Small intestine (tissue), 7 donors: Measurements from ENCODE around the gene MSRB1. TPM values are rescaled to one million over a fixed set of nuclear protein-coding genes. Genes with fewer than 3 reads are reported as not detected.

Source experiments
- DNase-seq, 2 donors: peaks; one replicate each; pipeline versions ENCODE4 v3.0.0 to v3.0.0-alpha.2; 2013
- FAIRE-seq: peaks from 2 replicates; lab custom pipeline; 2012; peaks lifted over from hg19 to GRCh38; lab: Jason Lieb, UNC
- H3K27ac ChIP-seq, 3 donors: one replicate each; pipeline ENCODE4 v1.5.1; 2013; ENCODE audit warnings: low read length in 2 of 3, mild to moderate bottlenecking in 2 of 3, control low read depth in 1 of 3, inconsistent platforms in 1 of 3, low read depth in 1 of 3, moderate library complexity in 1 of 3
- H3K27me3 ChIP-seq, 3 donors: one replicate each; pipeline ENCODE4 v1.6.1; 2013; ENCODE audit warnings: low read length in 3 of 3, inconsistent platforms in 1 of 3; ENCODE audit not compliant: control insufficient read depth in 3 of 3, insufficient read depth in 3 of 3
- H3K36me3 ChIP-seq, 3 donors: one replicate each; pipeline ENCODE4 v1.6.1; 2013; ENCODE audit warnings: low read length in 3 of 3, inconsistent platforms in 1 of 3, low read depth in 1 of 3, mild to moderate bottlenecking in 1 of 3, moderate library complexity in 1 of 3; ENCODE audit not compliant: control insufficient read depth in 3 of 3, insufficient read depth in 2 of 3
- H3K4me1 ChIP-seq, 3 donors: one replicate each; pipeline ENCODE4 v1.6.1; 2013; ENCODE audit warnings: low read length in 2 of 3, inconsistent platforms in 1 of 3, low read depth in 1 of 3, mild to moderate bottlenecking in 1 of 3, moderate library complexity in 1 of 3; ENCODE audit not compliant: control insufficient read depth in 3 of 3, insufficient read depth in 2 of 3
- H3K4me3 ChIP-seq, 3 donors: one replicate each; pipeline ENCODE4 v1.5.1; 2013; ENCODE audit warnings: low read length in 3 of 3, control low read depth in 1 of 3, inconsistent platforms in 1 of 3, low read depth in 1 of 3, mild to moderate bottlenecking in 1 of 3, moderate library complexity in 1 of 3
- H3K9me3 ChIP-seq, 2 donors: one replicate each; pipeline ENCODE4 v1.6.1; 2013; ENCODE audit warnings: low read depth in 1 of 2, low read length in 1 of 2; ENCODE audit not compliant: control insufficient read depth in 2 of 2, insufficient read depth in 1 of 2
- WGBS, 3 donors: extraction: QIAGEN DNeasy Blood & Tissue Kit; methylation state at CpG; one replicate each; pipeline ENCODE4 v1.1.7; 2013; 5-methylcytosine and 5-hydroxymethylcytosine counted together
- polyA plus RNA-seq, 4 donors: library from polyadenylated mRNA; stranded (reverse) in 3 of 4; unstranded in 1 of 4; fragments of 200-250 nt in 3 of 4; fragments of 120-200 nt in 1 of 4; gene quantifications; one replicate each; pipeline versions ENCODE4 v1.2.1 to v1.2.3, GENCODE V29; 2013
- donor health status: healthy with polysubstance abuse.
- donor health status: control.
- donor health status: control.
- donor health status: Bipolar disorder and iron deficiency.
- donor health status: healthy.

Gene MSRB1
- polyA plus RNA-seq, 4 donors, result 50.6 to 105 (median 62.0) TPM

DNA sequence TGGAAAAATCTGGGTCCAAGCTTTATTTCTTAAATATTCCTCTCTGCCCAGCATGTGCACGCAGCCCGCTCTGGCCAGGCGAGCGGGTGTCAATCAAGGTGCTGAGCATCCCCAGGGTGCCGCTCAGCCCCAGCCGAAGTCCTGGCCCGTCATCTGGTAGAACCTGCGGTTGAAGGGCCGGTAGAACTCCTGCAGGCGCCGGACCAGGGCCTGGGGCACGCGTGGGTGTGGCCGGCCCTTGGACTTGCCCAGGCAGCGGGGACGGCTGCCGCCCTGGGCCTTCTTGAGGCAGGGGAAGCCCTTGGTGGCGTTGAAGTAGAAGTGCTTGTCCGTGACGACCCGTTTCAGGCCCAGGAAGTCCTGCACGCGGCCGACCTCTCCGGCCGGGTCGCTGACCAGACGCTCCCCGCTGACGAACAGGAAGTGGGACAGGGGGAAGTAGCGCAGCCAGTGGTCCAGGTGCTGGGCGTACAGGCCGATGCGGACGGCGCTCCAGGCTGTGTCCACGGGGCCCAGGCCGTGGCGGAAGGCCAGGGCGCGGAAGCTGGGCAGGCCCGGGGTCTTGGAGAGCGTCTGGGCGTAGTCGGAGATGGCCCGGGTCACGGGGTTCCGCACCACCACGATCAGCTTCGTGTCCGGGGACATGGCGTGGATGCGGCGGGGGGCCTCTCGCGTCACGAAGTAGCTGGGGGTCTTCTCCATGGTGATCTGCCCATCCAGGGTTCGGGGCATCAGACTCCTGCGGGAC, 31.4 kb downstream of the MSRB1 start:
- Histone ChIP-seq H3K4me3 (no peak overlapping the region), H3K36me3 (no peaks in the 10 kb centered on the region), H3K9me3 (no peaks in the 10 kb centered on the region), H3K4me1 (peaks cover 1 to 26% (median 3%) of the 10 kb centered on the region in 3 donors), H3K27ac (no peak overlapping the region), H3K27me3 (peaks cover 0 to 22% (median 5%) of the 10 kb centered on the region in 3 donors)
- no peak for DNase-seq
- FAIRE-seq, result no peak
- 73 to 86% (median 78%) methylated on average over 45 to 59 of the region's 59 CpGs for WGBS, 3 donors

DNA sequence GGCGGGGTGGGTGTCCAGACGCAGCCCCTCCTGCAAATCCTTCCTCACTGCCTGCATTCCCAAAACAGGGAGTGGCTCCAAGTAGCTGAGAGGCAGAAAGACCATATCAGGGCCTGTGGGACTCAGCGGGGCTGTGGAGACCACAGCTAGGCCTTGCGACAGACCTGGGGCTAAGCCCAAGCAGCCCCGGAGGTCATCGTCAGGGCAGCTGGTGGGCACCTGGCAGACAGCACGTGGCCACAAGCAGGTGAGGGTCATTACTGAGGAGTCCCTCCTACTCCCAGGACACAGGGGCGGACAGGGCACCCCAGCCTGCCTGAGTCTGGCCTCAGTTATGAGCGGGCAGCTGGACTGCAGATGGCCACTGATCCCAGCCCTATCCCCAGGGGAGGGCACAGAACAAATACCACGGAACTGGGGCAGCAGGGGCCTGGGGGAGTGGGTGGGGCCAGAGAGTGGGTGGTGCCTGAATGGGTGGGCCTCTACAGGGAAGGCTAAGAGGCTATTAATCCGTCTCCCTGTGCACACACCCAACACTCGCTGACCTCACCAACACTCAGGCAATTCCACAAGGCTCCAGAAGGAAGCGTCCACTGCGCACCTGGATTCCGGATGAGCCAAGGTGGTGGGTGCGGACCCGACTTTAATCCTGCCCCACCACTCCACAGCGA, 33.3 kb downstream of the MSRB1 start:
- WGBS, 3 donors, result 61 to 69% (median 66%) methylated on average over 18 of the region's 18 CpGs
- DNase-seq, result peak; percentile 60 to 62

DNA sequence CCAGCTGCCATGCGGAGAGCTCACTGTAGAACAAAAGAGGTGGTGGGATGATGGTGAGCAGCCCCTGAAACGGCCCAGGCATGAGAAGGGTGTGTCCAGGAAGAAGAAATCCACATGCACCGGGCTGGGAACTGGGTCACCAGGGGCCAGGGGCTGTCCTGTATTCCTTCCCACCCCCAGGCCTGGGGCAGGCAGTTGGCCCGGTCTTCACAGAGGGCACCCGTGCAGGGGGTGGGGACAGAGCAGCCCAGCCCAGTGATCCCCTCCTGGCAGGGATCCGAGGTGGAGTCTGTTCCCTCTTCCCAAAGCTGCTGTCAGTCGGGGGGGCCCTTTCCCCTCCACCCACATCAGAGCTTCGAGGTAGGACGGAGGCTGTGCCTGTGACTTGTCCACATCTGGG, 34.0 kb downstream of the MSRB1 start:
- DNase-seq (no peak), FAIRE-seq (no peak)
- Histone ChIP-seq H3K27me3 (no peaks in the 10 kb centered on the region), H3K36me3 (no peaks in the 10 kb centered on the region), H3K9me3 (no peaks in the 10 kb centered on the region), H3K27ac (no peak overlapping the region), H3K4me1 (peaks cover 1 to 26% (median 3%) of the 10 kb centered on the region in 3 donors), H3K4me3 (no peak overlapping the region)
- WGBS, 3 donors, result 64 to 66% (median 66%) methylated on average over 9 of the region's 9 CpGs

More for the DNA sequence above, 33.3 kb downstream of the MSRB1 start:
- Histone ChIP-seq H3K27ac (peak overlapping the region in 1 of 3 donors; percentile 28), H3K36me3 (no peaks in the 10 kb centered on the region), H3K27me3 (peaks cover 0 to 5% (median 0%) of the 10 kb centered on the region in 3 donors), H3K4me1 (peaks cover 1 to 26% (median 3%) of the 10 kb centered on the region in 3 donors), H3K4me3 (no peak overlapping the region), H3K9me3 (no peaks in the 10 kb centered on the region)
- no peak for FAIRE-seq

DNA sequence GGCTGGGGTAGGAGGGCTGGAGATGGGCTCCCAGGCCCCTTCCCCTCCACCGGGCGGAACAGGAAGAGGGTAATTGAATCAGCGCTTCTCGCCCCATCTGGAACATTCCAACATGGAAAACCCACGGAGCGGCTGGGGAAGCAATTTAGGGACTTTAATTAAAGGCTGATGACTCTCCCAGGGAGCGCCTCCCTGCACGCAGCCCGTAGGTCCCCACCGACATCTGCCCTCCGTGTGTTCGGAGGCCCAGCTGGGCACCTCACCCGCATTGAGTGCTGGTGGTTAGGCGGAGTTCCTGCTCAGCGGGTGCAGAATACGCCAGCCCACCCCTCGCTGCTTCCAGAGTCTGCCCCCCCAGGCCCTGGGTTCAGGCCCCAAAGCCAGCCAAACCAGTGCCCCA, 34.8 kb downstream of the MSRB1 start:
- H3K9me3 ChIP-seq, result no peaks in the 10 kb centered on the region
- no peaks in the 10 kb centered on the region for H3K36me3 ChIP-seq
- FAIRE-seq (no peak), DNase-seq (no peak)
- no peaks in the 10 kb centered on the region for H3K27me3 ChIP-seq
- 58 to 77% (median 63%) methylated on average over 17 of the region's 17 CpGs for WGBS, 3 donors
- H3K27ac ChIP-seq, result no peak overlapping the region
- peaks cover 0 to 23% (median 1%) of the 10 kb centered on the region in 3 donors for H3K4me1 ChIP-seq
- H3K4me3 ChIP-seq, result no peak overlapping the region

DNA sequence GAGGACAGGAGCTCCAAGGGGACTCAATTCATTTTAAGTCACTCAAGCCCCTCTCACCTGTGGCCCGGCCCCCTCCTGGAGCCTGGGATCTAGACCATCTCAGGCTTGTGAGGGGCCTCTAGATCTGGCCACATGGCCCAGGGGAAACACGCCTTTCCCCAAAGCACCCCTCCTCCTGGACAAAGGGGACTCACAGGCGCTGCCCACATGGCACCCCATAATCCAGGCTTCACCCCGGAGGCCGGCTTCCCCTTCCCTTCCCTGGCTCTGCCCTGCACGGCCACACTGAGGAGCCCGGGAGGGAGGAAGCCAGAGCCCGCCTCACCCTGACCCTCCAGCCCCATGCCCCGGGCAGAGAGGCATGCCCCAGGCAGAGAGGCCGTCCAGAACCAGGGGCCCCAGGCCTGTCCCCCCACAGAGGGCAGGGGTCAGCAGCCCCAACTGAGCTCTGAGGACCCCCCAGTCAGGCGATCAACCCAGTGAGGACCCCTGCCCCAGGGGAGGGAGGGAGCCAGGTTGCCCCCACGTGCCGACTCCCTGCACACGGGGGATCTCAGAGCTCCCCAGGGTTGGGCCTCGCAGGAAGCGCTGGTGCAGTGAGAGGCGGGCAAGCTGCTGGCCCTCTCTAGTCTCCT, 35.7 kb downstream of the MSRB1 start:
- Histone ChIP-seq H3K27ac (no peak overlapping the region), H3K36me3 (no peaks in the 10 kb centered on the region), H3K27me3 (no peaks in the 10 kb centered on the region), H3K9me3 (no peaks in the 10 kb centered on the region), H3K4me3 (no peak overlapping the region), H3K4me1 (peaks cover 0 to 18% (median 0%) of the 10 kb centered on the region in 3 donors)
- FAIRE-seq (no peak), DNase-seq (no peak)
- WGBS, 3 donors, result 72 to 81% (median 79%) methylated on average over 16 to 17 of the region's 17 CpGs

DNA sequence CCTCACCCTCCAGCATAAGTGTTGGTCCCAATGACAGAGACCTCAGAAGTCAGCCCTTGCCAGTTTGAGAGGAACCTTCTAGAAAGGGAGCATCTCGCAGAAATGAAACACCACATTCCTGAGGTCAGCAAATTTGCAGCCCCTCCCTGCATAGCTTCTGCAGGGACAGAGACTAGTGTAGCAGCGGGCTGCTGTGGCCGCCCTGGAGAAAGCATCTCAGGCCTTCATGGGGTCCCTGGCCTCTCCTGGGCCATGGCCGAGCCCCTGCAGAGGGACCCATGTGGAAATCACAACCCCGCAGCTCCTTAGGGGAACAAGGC, 36.2 kb downstream of the MSRB1 start:
- FAIRE-seq, result no peak
- no peak for DNase-seq

DNA sequence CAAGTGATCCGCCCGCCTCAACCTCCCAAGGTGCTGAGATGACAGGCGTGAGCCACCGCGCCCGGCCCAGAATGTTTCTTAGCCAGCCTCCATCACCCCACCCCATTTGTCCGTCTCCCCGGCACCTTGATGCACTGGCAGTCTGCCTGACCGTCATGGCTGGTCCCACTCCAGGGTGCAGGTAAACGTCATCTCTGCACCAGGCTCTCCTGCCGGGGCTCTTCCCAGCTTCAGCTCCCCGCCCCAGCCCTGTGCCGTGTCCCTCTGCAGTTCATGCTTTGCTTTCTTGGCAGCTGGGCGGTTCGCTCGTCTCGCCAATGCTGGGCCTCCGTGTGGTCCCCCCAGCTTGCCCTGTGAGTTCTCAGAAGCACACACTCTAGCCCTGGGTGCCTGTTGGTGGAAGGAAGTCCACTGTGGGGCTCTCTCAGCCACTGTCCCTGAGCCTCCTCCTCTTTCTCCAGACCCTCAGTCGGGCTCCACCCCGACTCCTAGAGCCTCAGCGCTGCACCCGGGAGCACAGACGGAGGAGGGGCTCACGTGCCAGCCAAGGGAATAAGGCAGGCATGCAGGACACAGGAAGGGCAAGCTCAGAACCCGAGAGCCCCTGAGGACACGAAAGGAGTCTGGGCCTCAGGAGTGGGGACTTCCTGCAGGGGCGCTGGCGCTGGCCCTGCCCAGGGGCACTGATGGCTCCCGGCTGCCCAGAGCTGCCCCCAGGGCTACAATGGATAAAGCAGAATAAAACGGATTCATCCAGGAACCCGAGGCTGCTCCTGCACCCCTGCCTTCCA, 36.7 kb downstream of the MSRB1 start:
- H3K4me1 ChIP-seq, result peaks cover 0 to 16% (median 0%) of the 10 kb centered on the region in 3 donors
- no peaks in the 10 kb centered on the region for H3K27me3 ChIP-seq

More for the DNA sequence above, 36.2 kb downstream of the MSRB1 start:
- Histone ChIP-seq H3K9me3 (no peaks in the 10 kb centered on the region), H3K36me3 (no peaks in the 10 kb centered on the region), H3K27me3 (no peaks in the 10 kb centered on the region), H3K4me3 (no peak overlapping the region), H3K4me1 (peaks cover 0 to 16% (median 0%) of the 10 kb centered on the region in 3 donors), H3K27ac (no peak overlapping the region)
- WGBS, 3 donors, result 78 to 94% (median 89%) methylated on average over 5 of the region's 5 CpGs

More for the DNA sequence above, 36.7 kb downstream of the MSRB1 start:
- H3K4me3 ChIP-seq, result no peak overlapping the region
- H3K27ac ChIP-seq, result no peak overlapping the region
- WGBS, 3 donors, result 26 to 51% (median 35%) methylated on average over 30 to 31 of the region's 31 CpGs
- FAIRE-seq (no peak), DNase-seq (no peak)
- H3K36me3 ChIP-seq, result no peaks in the 10 kb centered on the region
- no peaks in the 10 kb centered on the region for H3K9me3 ChIP-seq
